Left ventricle myocardium inferior (tissue), 1 donor: ENCODE data around the gene SPOCK3. TPM values are rescaled to one million over a fixed set of nuclear protein-coding genes. Genes with fewer than 3 reads are reported as not detected.

Experiments
- DNase-seq: peaks from one replicate; pipeline ENCODE4 v3.0.0-alpha.2; 2020
- H3K27ac ChIP-seq: fragments of 200-600 bp; replicated peaks from 2 replicates; pipeline ENCODE4 v1.8.0; 2021
- H3K27me3 ChIP-seq: fragments of 200-600 bp; 2 replicates; pipeline ENCODE4 v1.8.0; 2021; ENCODE audit warnings: low read depth
- H3K36me3 ChIP-seq: fragments of 200-600 bp; 2 replicates; pipeline ENCODE4 v1.8.0; 2021
- H3K4me1 ChIP-seq: fragments of 200-600 bp; 2 replicates; pipeline ENCODE4 v1.8.0; 2021
- H3K4me3 ChIP-seq: fragments of 200-600 bp; 2 replicates; pipeline ENCODE4 v1.8.0; 2021; ENCODE audit warnings: mild to moderate bottlenecking, moderate library complexity
- H3K9me3 ChIP-seq: fragments of 200-600 bp; replicated peaks from 2 replicates; pipeline ENCODE4 v1.8.0; 2021
- CTCF ChIP-seq: fragments of 200-600 bp; IDR thresholded peaks from 2 replicates; pipeline ENCODE4 v1.8.0; 2021; ENCODE audit warnings: antibody characterized with exemption, mild to moderate bottlenecking, borderline replicate concordance
- intact Hi-C: fragments of 100-400 bp; cut with micrococcal nuclease; formaldehyde crosslinking; loops from one replicate; pipeline ENCODE4 v1.11.0; 2022
- total RNA-seq: library from RNA; stranded (reverse); fragmentation: NEBNext Ultra II Directional; extraction: Animal tissue kit (Norgen Biotek cat#: 25700); gene quantifications from one replicate; pipeline ENCODE4 v1.2.1, GENCODE V29; 2021
- donor health status: DM: no; HTN: yes; CAD: no; lungs with severe emphysema.

SPOCK3 gene
- total RNA-seq, 1 donor from 2014 or later: 0.22 TPM

GRCh38 chr4:167196344-167197012, 37.8 kb downstream of the SPOCK3 start:
- Histone ChIP-seq H3K4me3 (no peak overlapping the region), H3K4me1 (no peaks in the 10 kb centered on the region), H3K9me3 (peaks cover 10% of the 10 kb centered on the region), H3K36me3 (no peaks in the 10 kb centered on the region), H3K27ac (no peak overlapping the region), H3K27me3 (no peaks in the 10 kb centered on the region)
- intact Hi-C loops: no loop called here
- DNase-seq: no peak
- TF ChIP-seq CTCF: no peak

- peaks cover 10% of the 10 kb centered on the region for H3K9me3 ChIP-seq
- H3K27ac ChIP-seq: no peak overlapping the region
- H3K27me3 ChIP-seq: no peaks in the 10 kb centered on the region
- H3K4me1 ChIP-seq: no peaks in the 10 kb centered on the region
- no peak for TF ChIP-seq CTCF
- intact Hi-C loops: no loop called here
- no peak for DNase-seq
- H3K36me3 ChIP-seq: no peaks in the 10 kb centered on the region
- no peak overlapping the region for H3K4me3 ChIP-seq
These were observed 43.9 kb downstream of the SPOCK3 start for GRCh38 chr4:167190379-167190778.

GRCh38 chr4:167185465-167185864, 48.8 kb downstream of the SPOCK3 start:
- intact Hi-C loops: no loop called here
- Histone ChIP-seq H3K9me3 (no peaks in the 10 kb centered on the region), H3K27ac (no peak overlapping the region), H3K36me3 (no peaks in the 10 kb centered on the region), H3K4me1 (no peaks in the 10 kb centered on the region), H3K27me3 (no peaks in the 10 kb centered on the region), H3K4me3 (no peak overlapping the region)
- no peak for TF ChIP-seq CTCF
- DNase-seq: no peak

GRCh38 chr4:167183036-167183435, 51.3 kb downstream of the SPOCK3 start:
- H3K36me3 ChIP-seq: no peaks in the 10 kb centered on the region
- intact Hi-C loops: no loop called here
- TF ChIP-seq CTCF: no peak
- H3K9me3 ChIP-seq: no peaks in the 10 kb centered on the region
- H3K4me1 ChIP-seq: peaks cover 2% of the 10 kb centered on the region
- H3K27me3 ChIP-seq: no peaks in the 10 kb centered on the region
- H3K4me3 ChIP-seq: no peak overlapping the region
- no peak for DNase-seq
- H3K27ac ChIP-seq: no peak overlapping the region

- Histone ChIP-seq H3K27ac (no peak overlapping the region), H3K9me3 (no peaks in the 10 kb centered on the region), H3K4me1 (peaks cover 5% of the 10 kb centered on the region), H3K4me3 (no peak overlapping the region), H3K27me3 (no peaks in the 10 kb centered on the region), H3K36me3 (no peaks in the 10 kb centered on the region)
- no peak for DNase-seq
- TF ChIP-seq CTCF: no peak
- intact Hi-C loops: no loop called here
These were observed 56.4 kb downstream of the SPOCK3 start for GRCh38 chr4:167177925-167178324.
